SK-N-SH (cell line): ENCODE measurements around the gene SLC37A1.

Experiments used
- CHD2 ChIP-seq: fragments of 150-350 bp; IDR thresholded peaks from 2 replicates; pipeline ENCODE4 v1.6.1; 2018; ENCODE audit warnings: low read length; ENCODE audit not compliant: partially characterized antibody
- CTCF ChIP-seq: fragments of 200-600 bp; sonication (generic); IDR thresholded peaks from 2 replicates; pipeline ENCODE4 v1.6.1; 2017; ENCODE audit warnings: antibody characterized with exemption, mild to moderate bottlenecking, moderate library complexity
- EZH2phosphoT487 ChIP-seq: fragments of 200-600 bp; sonication (generic); IDR thresholded peaks from 2 replicates; pipeline ENCODE4 v1.6.1; 2017; ENCODE audit warnings: low read depth, mixed run types, mild to moderate bottlenecking, antibody characterized with exemption, moderate library complexity, borderline replicate concordance
- TCF12 ChIP-seq: IDR thresholded peaks from 2 replicates; pipeline ENCODE4 v1.4.0; 2012

- TF ChIP-seq EZH2phosphoT487 (no peak), CHD2 (no peak), CTCF (no peak), TCF12 (no peak)
These were observed 45.7 kb downstream of the SLC37A1 start for GRCh38 chr21:42559326-42559725.
